ENCODE measurements around the gene ACOT7.
A peak's percentile ranks its signal among the peaks of the same experiment; 100 is the strongest.

Gene ACOT7

GRCh38 chr1:6269720-6270400 lies 123.7 kb downstream of the ACOT7 start:
- Histone ChIP-seq H3K4me3 (peak overlapping the region; percentile 59), H3K9me3 (ENCODE audit: low read depth, low read length) (no peaks in the 10 kb centered on the region), H3K27ac (peak overlapping the region; percentile 86), H3K9ac (ENCODE audit: insufficient read length) (no peak overlapping the region), H3K36me3 (ENCODE audit: insufficient read depth, low read length) (no peaks in the 10 kb centered on the region)
- TF ChIP-seq POLR2AphosphoS5 (IDR thresholded peaks at IDR 0.05; ENCODE audit: borderline replicate concordance, low read depth, low read length) (no peak), FOXP2 (optimal IDR thresholded peaks at IDR 0.05; ENCODE audit: control extremely low read depth, extremely low read length, insufficient read depth) (no peak), EZH2 (IDR thresholded peaks at IDR 0.05) (no peak)
- no peak for DNase-seq (ENCODE audit: low read depth, low spot score)

GRCh38 chr1:6269296-6269695 lies 124.3 kb downstream of the ACOT7 start:
- Histone ChIP-seq H3K9me3 (ENCODE audit: low read depth, low read length) (no peaks in the 10 kb centered on the region), H3K4me3 (no peak overlapping the region), H3K36me3 (ENCODE audit: insufficient read depth, low read length) (no peaks in the 10 kb centered on the region), H3K27ac (peak overlapping the region; percentile 86; the same call in 1 of the 2 replicates), H3K9ac (ENCODE audit: insufficient read length) (peak overlapping the region; percentile 22)
- DNase-seq (ENCODE audit: low read depth, low spot score) = no peak
- TF ChIP-seq POLR2AphosphoS5 (IDR thresholded peaks at IDR 0.05; ENCODE audit: borderline replicate concordance, low read depth, low read length) (no peak), EZH2 (IDR thresholded peaks at IDR 0.05) (no peak), FOXP2 (optimal IDR thresholded peaks at IDR 0.05; ENCODE audit: control extremely low read depth, extremely low read length, insufficient read depth) (no peak)

GRCh38 chr1:6268415-6268814 lies 125.2 kb downstream of the ACOT7 start:
- Histone ChIP-seq H3K4me3 (no peak overlapping the region), H3K9ac (ENCODE audit: insufficient read length) (no peak overlapping the region), H3K27ac (no peak overlapping the region; the same call in 1 of the 2 replicates), H3K9me3 (ENCODE audit: low read depth, low read length) (no peaks in the 10 kb centered on the region), H3K36me3 (ENCODE audit: insufficient read depth, low read length) (no peaks in the 10 kb centered on the region)
- no peak for DNase-seq (ENCODE audit: low read depth, low spot score)
- TF ChIP-seq FOXP2 (optimal IDR thresholded peaks at IDR 0.05; ENCODE audit: control extremely low read depth, extremely low read length, insufficient read depth) = no peak
- no peak for TF ChIP-seq EZH2 (IDR thresholded peaks at IDR 0.05)
- no peak for TF ChIP-seq POLR2AphosphoS5 (IDR thresholded peaks at IDR 0.05; ENCODE audit: borderline replicate concordance, low read depth, low read length)

GRCh38 chr1:6267686-6268322 lies 125.8 kb downstream of the ACOT7 start:
- Histone ChIP-seq H3K9me3 (ENCODE audit: low read depth, low read length) (no peaks in the 10 kb centered on the region), H3K36me3 (ENCODE audit: insufficient read depth, low read length) (no peaks in the 10 kb centered on the region), H3K9ac (ENCODE audit: insufficient read length) (no peak overlapping the region), H3K27ac (no peak overlapping the region; the same call in 1 of the 2 replicates), H3K4me3 (no peak overlapping the region)
- DNase-seq (ENCODE audit: low read depth, low spot score) = no peak
- TF ChIP-seq EZH2 (IDR thresholded peaks at IDR 0.05) (no peak), POLR2AphosphoS5 (IDR thresholded peaks at IDR 0.05; ENCODE audit: borderline replicate concordance, low read depth, low read length) (no peak), FOXP2 (optimal IDR thresholded peaks at IDR 0.05; ENCODE audit: control extremely low read depth, extremely low read length, insufficient read depth) (no peak)

GRCh38 chr1:6266641-6267040 lies 126.9 kb downstream of the ACOT7 start:
- DNase-seq (ENCODE audit: low read depth, low spot score) = no peak
- no peak overlapping the region for H3K27ac ChIP-seq
- H3K36me3 ChIP-seq (ENCODE audit: insufficient read depth, low read length) = no peaks in the 10 kb centered on the region
- no peak overlapping the region for H3K9ac ChIP-seq (ENCODE audit: insufficient read length)
- no peak overlapping the region for H3K4me3 ChIP-seq
- no peak for TF ChIP-seq EZH2 (IDR thresholded peaks at IDR 0.05)
- TF ChIP-seq FOXP2 (optimal IDR thresholded peaks at IDR 0.05; ENCODE audit: control extremely low read depth, extremely low read length, insufficient read depth) = no peak
- no peak for TF ChIP-seq POLR2AphosphoS5 (IDR thresholded peaks at IDR 0.05; ENCODE audit: borderline replicate concordance, low read depth, low read length)
- no peaks in the 10 kb centered on the region for H3K9me3 ChIP-seq (ENCODE audit: low read depth, low read length)

- no peak overlapping the region for H3K27ac ChIP-seq
- no peak for DNase-seq (ENCODE audit: low read depth, low spot score)
- no peaks in the 10 kb centered on the region for H3K36me3 ChIP-seq (ENCODE audit: insufficient read depth, low read length)
- no peak overlapping the region for H3K9ac ChIP-seq (ENCODE audit: insufficient read length)
- H3K4me3 ChIP-seq = no peak overlapping the region
- TF ChIP-seq FOXP2 (optimal IDR thresholded peaks at IDR 0.05; ENCODE audit: control extremely low read depth, extremely low read length, insufficient read depth) = no peak
- no peak for TF ChIP-seq POLR2AphosphoS5 (IDR thresholded peaks at IDR 0.05; ENCODE audit: borderline replicate concordance, low read depth, low read length)
- TF ChIP-seq EZH2 (IDR thresholded peaks at IDR 0.05) = no peak
- H3K9me3 ChIP-seq (ENCODE audit: low read depth, low read length) = no peaks in the 10 kb centered on the region
These were observed 128.4 kb downstream of the ACOT7 start for GRCh38 chr1:6265151-6265550.

- no peak for TF ChIP-seq EZH2 (IDR thresholded peaks at IDR 0.05)
- no peak for TF ChIP-seq POLR2AphosphoS5 (IDR thresholded peaks at IDR 0.05; ENCODE audit: borderline replicate concordance, low read depth, low read length)
- TF ChIP-seq FOXP2 (optimal IDR thresholded peaks at IDR 0.05; ENCODE audit: control extremely low read depth, extremely low read length, insufficient read depth) = no peak
- no peak overlapping the region for H3K27ac ChIP-seq
- H3K4me3 ChIP-seq = no peak overlapping the region
- H3K36me3 ChIP-seq (ENCODE audit: insufficient read depth, low read length) = no peaks in the 10 kb centered on the region
- H3K9me3 ChIP-seq (ENCODE audit: low read depth, low read length) = no peaks in the 10 kb centered on the region
- no peak for DNase-seq (ENCODE audit: low read depth, low spot score)
- no peak overlapping the region for H3K9ac ChIP-seq (ENCODE audit: insufficient read length)
These were observed 129.9 kb downstream of the ACOT7 start for GRCh38 chr1:6263716-6264115.

- Histone ChIP-seq H3K9me3 (ENCODE audit: low read depth, low read length) (no peaks in the 10 kb centered on the region), H3K4me3 (no peak overlapping the region), H3K9ac (ENCODE audit: insufficient read length) (no peak overlapping the region), H3K36me3 (ENCODE audit: insufficient read depth, low read length) (no peaks in the 10 kb centered on the region), H3K27ac (peak overlapping the region; percentile 31; the same call in 1 of the 2 replicates)
- DNase-seq (ENCODE audit: low read depth, low spot score) = no peak
- TF ChIP-seq FOXP2 (optimal IDR thresholded peaks at IDR 0.05; ENCODE audit: control extremely low read depth, extremely low read length, insufficient read depth) = no peak
- TF ChIP-seq EZH2 (IDR thresholded peaks at IDR 0.05) = no peak
- TF ChIP-seq POLR2AphosphoS5 (IDR thresholded peaks at IDR 0.05; ENCODE audit: borderline replicate concordance, low read depth, low read length) = no peak
These were observed 130.8 kb downstream of the ACOT7 start for GRCh38 chr1:6262555-6263420.
